ENCODE results near the gene RNU1-4. TPM values are rescaled to one million over a fixed set of nuclear protein-coding genes. Genes with fewer than 3 reads are reported as not detected.
A peak's percentile ranks its signal among the peaks of the same experiment; 100 is the strongest.
"Not testable (repeated sequence)": the region's sequence is repeated elsewhere in the genome, so short reads cannot be mapped to it uniquely, and the experiment has no call there.

RNU1-4 gene
- total RNA-seq, 2 experiments from 2014 or later = 1,390 to 1,409 TPM

DNA sequence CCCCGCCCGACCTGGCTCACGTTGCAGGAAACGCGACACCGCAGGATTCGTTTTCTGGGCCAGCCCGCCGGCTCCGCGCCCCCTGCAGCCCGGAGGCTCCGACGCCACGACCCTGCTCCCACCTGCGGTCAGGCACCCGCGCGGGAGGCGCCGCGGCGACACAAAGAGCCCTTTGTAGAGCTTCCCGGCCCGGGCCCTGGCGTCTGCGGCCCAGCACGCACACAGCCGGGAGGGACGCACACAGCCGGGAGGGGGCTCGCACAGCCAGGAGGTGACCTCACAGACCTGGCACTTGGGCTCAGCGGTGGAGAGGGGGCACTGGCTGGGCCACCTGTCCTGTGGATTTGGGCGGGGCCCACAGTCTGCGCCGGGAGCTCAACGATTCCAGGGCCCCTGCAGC, 39.1 kb upstream of the RNU1-4 start:
- H3K4me1 Mint-ChIP-seq (ENCODE audit: low read depth); H3K27ac Mint-ChIP-seq; intact Hi-C loops (cut with micrococcal nuclease); H3K4me3 Mint-ChIP-seq; H3K36me3 Mint-ChIP-seq; CTCF ChIA-PET; DNase-seq; H3K9me3 Mint-ChIP-seq: not testable (repeated sequence)
- H3K27me3 Mint-ChIP-seq = peaks cover 13% of the 10 kb centered on the region
- POLR2A ChIA-PET = interaction anchor here (0.9 kb wide), 1 partner anchor 26 kb away, joined by 4 read pairs; no protein-coding TSS in a partner anchor

DNA sequence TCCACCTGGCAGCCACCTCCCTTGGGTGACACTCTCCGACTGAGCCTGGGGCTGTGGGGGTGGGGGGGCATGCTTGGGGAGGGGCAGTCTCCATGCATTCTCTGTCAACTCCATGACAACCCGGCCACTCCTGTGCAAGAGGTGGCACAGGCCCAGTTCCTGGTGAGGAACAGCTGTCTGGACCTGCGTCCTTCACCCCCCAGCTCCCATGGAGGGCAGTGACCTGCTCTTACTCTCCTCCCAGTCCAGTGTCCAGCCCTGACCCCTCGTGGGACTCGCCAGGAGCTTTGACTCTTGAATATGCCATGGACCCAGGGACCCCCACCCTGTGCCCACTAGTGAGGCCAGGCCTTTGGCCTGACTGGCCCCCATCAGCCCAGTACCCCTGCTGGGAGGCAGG, 38.0 kb upstream of the RNU1-4 start:
- H3K4me3 Mint-ChIP-seq; POLR2A ChIA-PET; H3K36me3 Mint-ChIP-seq; DNase-seq; intact Hi-C loops (cut with micrococcal nuclease); H3K4me1 Mint-ChIP-seq (ENCODE audit: low read depth); H3K9me3 Mint-ChIP-seq; H3K27ac Mint-ChIP-seq: not testable (repeated sequence)
- H3K27me3 Mint-ChIP-seq = peaks cover 11% of the 10 kb centered on the region
- CTCF ChIA-PET = interaction anchor here (1.1 to 1.5 kb wide), 5 partner anchors 8 to 24 kb away, joined by 3 to 5 read pairs (median 3); no protein-coding TSS in a partner anchor

DNA sequence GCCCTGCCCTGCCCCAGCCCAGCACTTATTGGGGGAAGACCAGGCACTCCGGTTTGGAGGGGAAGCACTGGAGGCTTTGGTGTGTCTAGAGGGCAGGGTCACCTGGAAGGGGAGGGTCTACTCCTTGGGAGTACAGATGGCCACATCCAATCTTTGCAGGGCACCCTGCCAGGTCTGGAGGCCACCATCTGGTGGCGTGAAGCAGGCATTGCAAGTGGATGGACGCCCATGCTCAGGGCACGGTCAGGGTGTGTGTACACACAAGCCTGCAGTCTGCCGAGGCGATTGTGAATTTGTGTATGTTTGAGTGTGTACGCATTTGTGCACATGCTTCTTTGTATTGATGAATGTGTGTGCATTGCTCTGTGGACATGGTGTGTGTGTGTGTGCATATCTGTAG, 37.2 kb upstream of the RNU1-4 start:
- H3K4me3 Mint-ChIP-seq; intact Hi-C loops (cut with micrococcal nuclease); H3K4me1 Mint-ChIP-seq (ENCODE audit: low read depth); H3K9me3 Mint-ChIP-seq; POLR2A ChIA-PET; DNase-seq; H3K36me3 Mint-ChIP-seq; H3K27ac Mint-ChIP-seq: not testable (repeated sequence)
- CTCF ChIA-PET = interaction anchor here (1.1 to 1.5 kb wide), 4 partner anchors 9 to 25 kb away, joined by 3 to 5 read pairs (median 4); no protein-coding TSS in a partner anchor
- H3K27me3 Mint-ChIP-seq = peaks cover 10% of the 10 kb centered on the region

DNA sequence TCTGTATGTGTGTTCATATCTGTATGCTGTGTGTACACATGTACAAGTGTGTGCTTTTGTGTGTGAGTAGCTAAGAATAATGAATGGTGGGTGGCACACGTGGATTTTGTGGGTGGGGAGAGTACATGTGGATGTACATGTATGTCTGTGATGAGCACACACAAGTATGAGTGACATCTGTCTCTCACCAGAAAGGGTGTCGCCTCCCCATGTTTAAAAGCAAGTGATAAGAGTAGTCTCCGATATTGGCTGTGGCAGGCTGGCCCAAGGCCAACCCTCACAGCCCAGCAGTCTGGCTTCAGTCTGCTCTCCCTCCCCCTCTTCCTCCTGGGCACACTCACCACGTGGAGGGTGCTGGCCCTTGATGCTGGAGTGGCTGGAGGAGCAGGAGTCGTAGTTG, 36.7 kb upstream of the RNU1-4 start:
- H3K4me1 Mint-ChIP-seq (ENCODE audit: low read depth); intact Hi-C loops (cut with micrococcal nuclease); H3K4me3 Mint-ChIP-seq; POLR2A ChIA-PET; H3K36me3 Mint-ChIP-seq; H3K9me3 Mint-ChIP-seq; H3K27ac Mint-ChIP-seq; DNase-seq; H3K27me3 Mint-ChIP-seq: not testable (repeated sequence)
- CTCF ChIA-PET = interaction anchor here (1.3 kb wide), 1 partner anchor 10 kb away, joined by 3 read pairs; no protein-coding TSS in a partner anchor

DNA sequence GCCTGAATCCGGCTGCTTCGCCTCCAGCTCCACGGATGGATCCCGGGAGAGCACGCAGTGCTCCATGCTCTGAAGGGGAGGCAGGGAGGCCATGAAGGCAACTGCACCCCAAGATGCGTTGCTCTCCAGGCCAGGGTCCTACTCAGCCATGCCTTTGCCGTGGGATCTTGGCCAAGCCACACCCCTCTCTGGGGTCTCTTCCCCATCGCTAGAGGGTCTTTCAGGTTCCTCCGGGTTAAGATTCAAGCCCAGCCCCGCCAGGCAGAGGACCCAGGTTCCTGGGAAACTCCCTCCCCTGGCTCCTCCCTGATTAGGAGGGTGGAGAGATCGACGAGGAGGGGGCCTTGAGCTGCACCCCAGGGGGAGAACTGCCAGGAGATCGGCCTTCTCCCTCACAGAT, 36.2 kb upstream of the RNU1-4 start:
- H3K36me3 Mint-ChIP-seq; intact Hi-C loops (cut with micrococcal nuclease); H3K27me3 Mint-ChIP-seq; POLR2A ChIA-PET; H3K9me3 Mint-ChIP-seq; DNase-seq; H3K4me1 Mint-ChIP-seq (ENCODE audit: low read depth); H3K4me3 Mint-ChIP-seq; H3K27ac Mint-ChIP-seq: not testable (repeated sequence)
- CTCF ChIA-PET = interaction anchor here (0.8 kb wide), 1 partner anchor 10 kb away, joined by 3 read pairs; no protein-coding TSS in a partner anchor

DNA sequence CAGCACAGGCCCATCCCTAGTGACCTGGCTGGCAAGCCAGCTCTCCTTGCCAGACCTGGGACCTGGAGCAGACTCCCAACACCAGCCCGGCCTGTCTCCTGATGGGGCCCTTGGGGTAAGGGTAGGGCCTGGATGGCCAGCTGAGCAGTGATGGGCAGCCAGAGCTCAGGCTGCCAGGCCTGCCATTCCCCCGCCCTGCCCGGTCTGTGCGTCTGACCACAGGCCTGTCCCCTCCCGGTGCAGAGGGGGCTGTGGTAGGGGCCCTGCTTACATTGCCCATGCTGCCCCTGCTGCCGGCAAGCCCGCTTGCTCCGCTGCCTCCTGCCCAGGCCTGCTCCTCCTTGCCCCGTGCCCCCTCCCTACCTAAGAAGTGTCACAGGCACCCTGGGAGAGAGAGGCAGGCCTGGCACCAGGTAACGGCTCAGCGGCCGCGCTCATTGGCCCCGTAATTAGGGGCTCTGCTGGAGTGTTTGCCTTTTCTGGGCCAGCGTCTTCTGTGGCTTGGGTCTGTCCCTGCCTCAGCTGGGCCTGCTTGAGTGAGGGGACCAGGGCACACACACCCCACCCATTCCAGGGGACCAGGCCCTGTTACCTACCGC, 35.7 kb upstream of the RNU1-4 start:
- H3K9me3 Mint-ChIP-seq; DNase-seq; H3K4me3 Mint-ChIP-seq; POLR2A ChIA-PET; H3K4me1 Mint-ChIP-seq (ENCODE audit: low read depth); intact Hi-C loops (cut with micrococcal nuclease); H3K36me3 Mint-ChIP-seq; H3K27me3 Mint-ChIP-seq; H3K27ac Mint-ChIP-seq: not testable (repeated sequence)
- CTCF ChIA-PET = interaction anchor here (0.8 kb wide), 1 partner anchor 11 kb away, joined by 3 read pairs; no protein-coding TSS in a partner anchor

DNA sequence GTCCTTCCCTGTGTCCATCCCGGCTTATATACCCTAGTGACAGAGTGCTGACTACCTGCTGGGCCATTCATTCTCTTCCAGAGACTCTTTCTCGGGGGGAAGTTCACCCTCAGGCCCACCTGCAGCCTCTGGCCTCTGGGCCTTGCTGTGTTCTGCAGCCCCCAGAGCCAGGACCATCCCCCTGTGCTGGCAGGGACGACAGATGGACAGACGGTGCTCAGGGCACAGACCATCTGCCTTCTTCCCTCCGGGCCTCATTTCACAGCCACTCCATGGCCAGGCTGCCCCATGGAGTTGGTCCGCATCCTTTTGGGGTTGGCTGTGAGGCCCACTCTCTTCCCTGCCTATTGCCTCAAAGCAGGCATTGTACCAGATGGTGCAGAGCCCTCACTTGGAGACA, 34.0 kb upstream of the RNU1-4 start:
- H3K27ac Mint-ChIP-seq; H3K4me1 Mint-ChIP-seq (ENCODE audit: low read depth); H3K9me3 Mint-ChIP-seq; intact Hi-C loops (cut with micrococcal nuclease); H3K36me3 Mint-ChIP-seq; DNase-seq; H3K4me3 Mint-ChIP-seq; POLR2A ChIA-PET; H3K27me3 Mint-ChIP-seq: not testable (repeated sequence)
- CTCF ChIA-PET = interaction anchor here (0.7 to 3.6 kb wide), 5 partner anchors 11 to 218 kb away, joined by 3 to 25 read pairs (median 5); no protein-coding TSS in a partner anchor

DNA sequence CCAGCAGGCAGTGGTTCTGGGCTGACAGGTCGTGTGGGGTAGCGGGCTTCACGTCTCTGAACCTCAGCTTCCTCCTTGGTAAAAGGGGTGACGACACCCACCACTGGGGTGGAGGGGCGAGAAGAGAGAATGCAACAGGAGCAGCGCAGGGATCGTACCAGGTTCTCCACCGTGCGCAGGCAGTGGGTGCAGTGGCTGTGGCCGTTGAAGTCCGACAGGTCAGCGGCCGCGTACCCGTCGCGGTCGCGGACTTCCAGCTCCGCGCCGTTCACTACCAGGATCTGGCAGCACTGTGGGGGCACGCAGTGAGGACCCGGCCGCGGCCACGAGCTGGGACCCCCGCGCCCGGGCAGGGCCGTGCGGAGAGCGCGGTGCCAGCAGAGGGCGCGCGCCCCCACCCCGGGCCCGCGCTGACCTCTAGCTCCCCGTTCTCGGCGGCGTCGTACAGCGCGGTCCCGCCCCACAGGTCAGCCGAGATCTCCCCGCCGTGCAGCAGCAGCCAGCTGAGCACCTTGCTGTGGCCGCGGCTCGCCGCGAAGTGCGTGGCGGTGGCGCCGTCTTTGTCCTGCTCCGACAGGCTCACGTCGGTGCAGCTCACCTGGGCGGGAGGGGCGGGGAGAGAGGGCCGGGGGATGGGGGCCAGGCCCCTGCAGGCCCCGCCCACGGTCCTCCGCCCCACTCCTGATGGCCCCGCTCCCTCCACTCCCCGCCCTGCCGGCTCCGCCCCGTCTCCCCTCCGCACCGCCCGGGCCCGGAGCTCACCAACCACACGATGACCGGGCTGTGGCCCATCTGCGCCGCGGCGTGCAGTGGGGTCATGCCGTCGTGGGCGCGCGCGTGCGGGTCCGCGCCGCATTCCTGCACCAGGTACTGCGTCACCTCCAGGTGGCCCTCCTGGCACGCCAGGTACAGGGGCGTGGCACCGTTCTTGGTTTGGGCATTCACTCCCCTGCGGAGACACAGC, 32.9 kb upstream of the RNU1-4 start:
- DNase-seq; H3K27ac Mint-ChIP-seq; POLR2A ChIA-PET; intact Hi-C loops (cut with micrococcal nuclease); H3K36me3 Mint-ChIP-seq; H3K4me3 Mint-ChIP-seq; H3K4me1 Mint-ChIP-seq (ENCODE audit: low read depth); H3K27me3 Mint-ChIP-seq; H3K9me3 Mint-ChIP-seq: not testable (repeated sequence)
- CTCF ChIA-PET = interaction anchor here (0.6 to 3.6 kb wide), 12 partner anchors 8 to 233 kb away, joined by 3 to 25 read pairs (median 3); no protein-coding TSS in a partner anchor

DNA sequence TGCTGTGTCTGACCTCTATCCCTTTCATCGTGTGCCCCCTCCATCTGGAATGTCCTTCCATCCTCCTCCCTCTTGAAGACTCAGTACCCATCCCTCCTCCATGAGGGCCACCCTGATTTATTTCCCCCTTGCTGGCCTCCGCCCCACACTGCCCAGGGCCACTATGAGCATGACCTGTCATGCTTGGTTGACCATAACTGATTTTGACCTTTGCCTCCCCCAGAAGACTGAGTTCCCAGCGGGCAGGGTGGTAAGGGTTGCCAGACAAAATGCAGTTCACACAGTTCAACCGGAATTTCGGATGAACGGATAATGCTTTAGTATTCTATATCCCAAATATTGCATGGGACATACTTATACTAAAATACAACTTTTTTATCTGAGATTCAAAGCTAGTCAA, 31.6 kb upstream of the RNU1-4 start:
- H3K4me3 Mint-ChIP-seq; H3K4me1 Mint-ChIP-seq (ENCODE audit: low read depth); POLR2A ChIA-PET; H3K9me3 Mint-ChIP-seq; H3K36me3 Mint-ChIP-seq; H3K27ac Mint-ChIP-seq; DNase-seq; intact Hi-C loops (cut with micrococcal nuclease); H3K27me3 Mint-ChIP-seq: not testable (repeated sequence)
- CTCF ChIA-PET = interaction anchor here (0.8 to 3.6 kb wide), 13 partner anchors 8 to 195 kb away, joined by 3 to 25 read pairs (median 4); no protein-coding TSS in a partner anchor

DNA sequence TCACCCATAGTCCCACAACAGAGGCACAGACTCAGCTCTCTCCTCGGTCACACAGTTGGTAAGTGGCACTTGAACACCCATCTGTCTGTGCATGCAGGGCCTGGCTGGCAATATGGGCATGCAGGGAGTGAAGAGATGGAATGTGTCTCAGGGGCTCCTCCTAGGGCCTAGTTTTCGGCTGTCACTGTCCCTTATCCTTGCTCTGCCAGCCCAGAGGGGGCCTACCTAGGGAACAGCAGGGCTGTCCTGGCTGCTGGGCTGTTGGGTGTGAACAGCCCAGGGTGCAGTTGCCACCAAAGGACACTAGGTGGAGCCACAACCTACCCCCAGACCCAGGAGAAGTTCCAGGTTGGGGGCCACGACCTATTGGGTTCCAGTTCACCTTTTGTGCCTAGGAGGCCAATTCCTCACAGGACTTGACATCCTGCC, 30.6 kb upstream of the RNU1-4 start:
- DNase-seq = peak; percentile 75
- H3K4me1 Mint-ChIP-seq (ENCODE audit: low read depth); H3K4me3 Mint-ChIP-seq; H3K36me3 Mint-ChIP-seq; H3K27ac Mint-ChIP-seq; H3K9me3 Mint-ChIP-seq; intact Hi-C loops (cut with micrococcal nuclease); H3K27me3 Mint-ChIP-seq: not testable (repeated sequence)
- CTCF ChIA-PET = interaction anchor here (0.6 to 3.6 kb wide), 10 partner anchors 11 to 320 kb away, joined by 3 to 25 read pairs (median 4); no protein-coding TSS in a partner anchor
- POLR2A ChIA-PET = interaction anchor here (0.7 kb wide), 1 partner anchor 195 kb away, joined by 3 read pairs; no protein-coding TSS in a partner anchor

DNA sequence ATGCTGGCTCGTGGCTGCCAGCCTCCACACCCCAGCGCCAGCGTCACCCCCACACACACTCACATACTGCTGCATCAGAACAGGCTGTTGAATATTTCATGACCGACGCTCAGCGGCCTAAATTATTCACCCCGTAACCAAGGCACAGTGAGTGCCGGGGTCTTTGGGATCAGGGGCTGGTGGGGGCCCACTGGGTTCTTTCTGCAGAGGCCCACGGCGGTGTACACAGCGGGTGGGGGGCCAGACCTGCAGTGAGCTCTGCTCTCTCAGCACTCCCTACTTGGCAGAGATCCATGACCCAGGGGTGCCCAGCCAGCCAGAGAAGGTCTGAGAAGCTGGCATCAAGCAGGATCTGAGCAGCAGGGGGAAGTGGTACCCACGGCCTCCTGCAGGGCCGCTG, 29.7 kb upstream of the RNU1-4 start:
- H3K36me3 Mint-ChIP-seq; H3K4me3 Mint-ChIP-seq; H3K27me3 Mint-ChIP-seq; intact Hi-C loops (cut with micrococcal nuclease); H3K9me3 Mint-ChIP-seq; H3K27ac Mint-ChIP-seq; H3K4me1 Mint-ChIP-seq (ENCODE audit: low read depth); DNase-seq: not testable (repeated sequence)
- CTCF ChIA-PET = interaction anchor here (0.5 to 1.2 kb wide), 2 partner anchors 33 to 205 kb away, joined by 3 read pairs; no protein-coding TSS in a partner anchor
- POLR2A ChIA-PET = interaction anchor here (0.8 to 0.9 kb wide), 2 partner anchors 10 to 119 kb away, joined by 3 to 4 read pairs; no protein-coding TSS in a partner anchor

DNA sequence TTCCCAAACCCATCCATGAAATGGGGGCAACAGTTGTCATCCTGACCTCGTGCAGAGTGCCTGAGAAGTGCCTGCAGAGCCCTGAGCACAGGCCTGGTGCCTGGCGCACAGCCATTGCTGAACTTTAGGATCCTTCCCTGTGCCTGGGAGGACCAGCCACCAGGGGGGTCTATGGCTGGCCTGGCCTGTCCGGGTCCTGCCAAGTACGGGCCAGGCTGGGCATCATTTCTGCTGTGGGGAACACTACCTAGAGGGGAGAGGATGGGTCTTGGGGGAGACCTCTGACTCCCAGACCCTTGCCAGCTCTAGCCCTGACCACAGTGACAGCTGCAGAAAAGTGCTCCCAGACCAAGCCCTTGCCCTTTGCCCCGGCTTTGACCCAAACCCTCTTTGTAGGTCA, 28.2 kb upstream of the RNU1-4 start:
- intact Hi-C loops (cut with micrococcal nuclease); DNase-seq; H3K36me3 Mint-ChIP-seq; H3K4me1 Mint-ChIP-seq (ENCODE audit: low read depth); H3K27ac Mint-ChIP-seq; CTCF ChIA-PET; H3K27me3 Mint-ChIP-seq; POLR2A ChIA-PET; H3K4me3 Mint-ChIP-seq; H3K9me3 Mint-ChIP-seq: not testable (repeated sequence)

All from activated CD4-positive, alpha-beta memory T cell treated with anti-CD3 and anti-CD28 coated beads for 36 hours (primary cell).